HUES64 (cell line): ENCODE results near the gene ZBTB5.

ENCODE experiments used
- H3K27ac ChIP-seq: 2 replicates; pipeline ENCODE4 v1.7.0; 2013; ENCODE audit warnings: low read depth, low read length, inconsistent platforms
- H3K27me3 ChIP-seq: 2 replicates; pipeline ENCODE4 v1.6.1; 2013; ENCODE audit warnings: mild to moderate bottlenecking, low read length; ENCODE audit not compliant: insufficient read depth
- H3K36me3 ChIP-seq: 2 replicates; pipeline ENCODE4 v1.6.1; 2013; ENCODE audit warnings: mild to moderate bottlenecking, low read length; ENCODE audit not compliant: insufficient read depth
- H3K4me1 ChIP-seq: 2 replicates; pipeline ENCODE4 v1.6.1; 2013; ENCODE audit warnings: mild to moderate bottlenecking, low read length, moderate library complexity; ENCODE audit not compliant: insufficient read depth
- H3K4me3 ChIP-seq: 2 replicates; pipeline ENCODE4 v1.5.1; 2013; ENCODE audit warnings: mild to moderate bottlenecking, low read length, moderate library complexity
- H3K9ac ChIP-seq: 2 replicates; pipeline ENCODE4 v1.6.1; 2013; ENCODE audit warnings: mild to moderate bottlenecking, low read depth, low read length
- H3K9me3 ChIP-seq: 2 replicates; pipeline ENCODE4 v1.6.1; 2013; ENCODE audit warnings: low read depth, low read length; ENCODE audit not compliant: insufficient read depth
- WGBS: fragments of 150-250, 120-280 bp; methylation state at CpG from one replicate; pipeline ENCODE4 v1.1.7; 2013; ENCODE audit warnings: missing lambda C conversion rate; 5-methylcytosine and 5-hydroxymethylcytosine counted together

ZBTB5 gene

GRCh38 chr9:37412431-37413151, 52.7 kb downstream of the ZBTB5 start:
- WGBS, result 85% methylated on average over 17 of the region's 17 CpGs
- H3K4me3 ChIP-seq, result no peak overlapping the region
- no peaks in the 10 kb centered on the region for H3K9me3 ChIP-seq
- H3K9ac ChIP-seq, result no peak overlapping the region
- no peaks in the 10 kb centered on the region for H3K36me3 ChIP-seq
- peaks cover 16% of the 10 kb centered on the region for H3K4me1 ChIP-seq
- no peak overlapping the region for H3K27ac ChIP-seq
- no peaks in the 10 kb centered on the region for H3K27me3 ChIP-seq

- Histone ChIP-seq H3K27ac (no peak overlapping the region), H3K4me1 (peaks cover 12% of the 10 kb centered on the region)
- WGBS, result 87% methylated on average over 11 of the region's 13 CpGs
These were observed 54.1 kb downstream of the ZBTB5 start for GRCh38 chr9:37410969-37411785.

GRCh38 chr9:37410354-37410861, 54.8 kb downstream of the ZBTB5 start:
- Histone ChIP-seq H3K36me3 (no peaks in the 10 kb centered on the region), H3K4me3 (no peak overlapping the region), H3K27ac (no peak overlapping the region), H3K9me3 (no peaks in the 10 kb centered on the region), H3K9ac (no peak overlapping the region), H3K4me1 (peaks cover 5% of the 10 kb centered on the region; the same call in 1 of the 2 replicates), H3K27me3 (no peaks in the 10 kb centered on the region)
- WGBS, result 91% methylated on average over 9 of the region's 9 CpGs

More at GRCh38 chr9:37410969-37411785, 54.1 kb downstream of the ZBTB5 start:
- Histone ChIP-seq H3K9me3 (no peaks in the 10 kb centered on the region), H3K27me3 (no peaks in the 10 kb centered on the region), H3K36me3 (no peaks in the 10 kb centered on the region), H3K9ac (no peak overlapping the region), H3K4me3 (no peak overlapping the region)

DNA sequence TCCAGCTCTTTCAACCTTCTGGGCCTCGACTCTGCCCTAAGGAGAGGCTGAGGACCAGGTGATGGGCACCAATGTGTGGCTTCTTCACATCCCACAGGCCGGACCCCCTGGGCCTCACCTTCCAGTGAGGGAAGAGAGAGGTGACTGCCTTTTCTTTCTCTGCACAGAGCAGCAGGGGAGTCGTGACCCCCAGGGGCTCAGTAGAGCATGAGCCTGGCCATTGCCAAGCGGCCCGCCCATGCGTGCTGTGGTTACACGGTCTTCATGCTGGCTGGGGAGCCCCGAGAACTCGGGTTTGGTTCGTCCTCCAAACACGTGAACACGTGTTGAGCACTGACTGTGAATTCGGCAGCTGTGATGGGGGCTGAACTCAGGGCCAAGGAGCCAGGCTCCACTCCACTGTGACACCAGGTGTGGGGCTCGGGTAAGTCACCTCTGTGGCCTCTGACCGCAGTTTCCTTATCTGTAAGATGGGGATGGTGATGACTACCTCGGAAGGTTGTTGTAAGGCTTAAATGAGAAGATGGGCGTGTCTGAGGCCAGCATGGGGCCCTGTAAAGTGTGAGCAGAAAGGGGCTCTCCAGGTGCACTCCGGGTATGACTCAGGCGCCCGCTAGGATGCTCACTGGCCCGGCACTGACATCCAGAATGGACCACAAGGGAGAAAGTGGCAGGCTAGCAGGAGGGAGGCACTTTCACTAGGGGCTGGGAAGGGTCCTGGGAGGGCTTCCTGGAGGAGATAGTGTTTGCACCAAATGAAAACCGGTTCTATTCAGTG, 56.1 kb downstream of the ZBTB5 start:
- 85% methylated on average over 22 of the region's 22 CpGs for WGBS
- Histone ChIP-seq H3K4me3 (no peak overlapping the region), H3K9me3 (no peaks in the 10 kb centered on the region), H3K27me3 (no peaks in the 10 kb centered on the region), H3K9ac (no peak overlapping the region), H3K27ac (no peak overlapping the region), H3K4me1 (no peaks in the 10 kb centered on the region), H3K36me3 (no peaks in the 10 kb centered on the region)

- no peak overlapping the region for H3K9ac ChIP-seq
- no peak overlapping the region for H3K4me3 ChIP-seq
- no peaks in the 10 kb centered on the region for H3K36me3 ChIP-seq
- WGBS, result 83% methylated on average over 2 of the region's 2 CpGs
- no peaks in the 10 kb centered on the region for H3K9me3 ChIP-seq
- no peak overlapping the region for H3K27ac ChIP-seq
- no peaks in the 10 kb centered on the region for H3K4me1 ChIP-seq
- H3K27me3 ChIP-seq, result no peaks in the 10 kb centered on the region
These were observed 57.8 kb downstream of the ZBTB5 start for GRCh38 chr9:37407468-37407867.

GRCh38 chr9:37406603-37407401, 58.4 kb downstream of the ZBTB5 start:
- Histone ChIP-seq H3K9ac (no peak overlapping the region), H3K4me3 (no peak overlapping the region), H3K27ac (no peak overlapping the region), H3K27me3 (no peaks in the 10 kb centered on the region), H3K36me3 (no peaks in the 10 kb centered on the region), H3K4me1 (no peaks in the 10 kb centered on the region), H3K9me3 (no peaks in the 10 kb centered on the region)
- 97% methylated on average over 10 of the region's 11 CpGs for WGBS

DNA sequence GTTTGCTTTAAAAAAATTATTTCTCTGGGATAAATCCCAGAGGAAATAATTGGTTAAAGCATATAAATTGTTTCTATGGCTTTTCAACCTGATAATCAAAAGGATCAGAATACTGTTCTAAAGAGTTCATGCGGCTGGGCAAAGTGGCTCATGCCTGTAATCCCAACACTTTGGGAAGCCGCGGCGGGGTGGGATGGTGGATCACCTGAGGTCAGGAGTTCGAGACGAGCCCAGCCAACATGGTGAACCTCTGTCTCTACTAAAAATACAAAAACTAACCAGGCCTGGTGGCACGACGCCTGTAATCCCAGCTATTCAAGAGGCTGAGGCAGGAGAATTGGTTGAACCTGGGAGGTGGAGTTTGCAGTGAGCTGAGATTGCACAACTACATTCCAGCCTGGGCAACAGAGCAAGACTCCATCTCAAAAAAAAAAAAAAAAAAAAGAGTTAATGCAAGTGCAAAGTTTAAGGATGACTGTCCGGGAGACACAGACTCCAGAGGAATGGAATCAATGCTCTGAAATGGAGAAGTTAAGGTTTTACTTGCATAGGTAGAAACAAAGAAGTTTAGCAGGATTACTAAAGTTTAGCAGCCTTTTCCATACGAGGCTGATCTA, 59.4 kb downstream of the ZBTB5 start:
- H3K36me3 ChIP-seq, result no peaks in the 10 kb centered on the region
- H3K27me3 ChIP-seq, result no peaks in the 10 kb centered on the region
- H3K4me1 ChIP-seq, result no peaks in the 10 kb centered on the region
- H3K4me3 ChIP-seq, result no peak overlapping the region
- H3K9me3 ChIP-seq, result no peaks in the 10 kb centered on the region
- WGBS, result 97% methylated on average over 10 of the region's 10 CpGs
- H3K27ac ChIP-seq, result no peak overlapping the region
- no peak overlapping the region for H3K9ac ChIP-seq

DNA sequence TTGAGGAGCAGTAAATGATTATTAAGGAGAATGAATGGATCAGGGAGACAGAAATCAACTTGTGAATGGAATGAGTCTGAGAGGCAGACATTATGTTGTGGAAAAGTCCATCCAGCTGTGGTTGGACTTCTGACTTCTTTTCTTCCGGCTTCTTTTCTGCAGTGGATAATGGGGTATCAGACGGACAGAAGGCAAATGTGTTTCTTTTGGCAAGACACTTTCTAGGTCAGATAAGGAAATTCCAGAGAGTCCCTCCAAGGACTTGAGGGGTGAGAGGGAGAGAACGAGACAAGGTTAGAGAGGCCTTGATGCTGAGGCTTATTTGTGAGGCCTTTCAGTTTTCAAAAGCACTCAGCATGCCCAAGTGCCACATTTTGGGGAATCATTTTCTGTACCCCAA, 59.9 kb downstream of the ZBTB5 start:
- H3K27me3 ChIP-seq, result no peaks in the 10 kb centered on the region
- H3K36me3 ChIP-seq, result no peaks in the 10 kb centered on the region
- no peak overlapping the region for H3K9ac ChIP-seq
- no peaks in the 10 kb centered on the region for H3K9me3 ChIP-seq
- WGBS, result 90% methylated on average over 3 of the region's 3 CpGs
- no peak overlapping the region for H3K4me3 ChIP-seq
- no peaks in the 10 kb centered on the region for H3K4me1 ChIP-seq
- H3K27ac ChIP-seq, result no peak overlapping the region

DNA sequence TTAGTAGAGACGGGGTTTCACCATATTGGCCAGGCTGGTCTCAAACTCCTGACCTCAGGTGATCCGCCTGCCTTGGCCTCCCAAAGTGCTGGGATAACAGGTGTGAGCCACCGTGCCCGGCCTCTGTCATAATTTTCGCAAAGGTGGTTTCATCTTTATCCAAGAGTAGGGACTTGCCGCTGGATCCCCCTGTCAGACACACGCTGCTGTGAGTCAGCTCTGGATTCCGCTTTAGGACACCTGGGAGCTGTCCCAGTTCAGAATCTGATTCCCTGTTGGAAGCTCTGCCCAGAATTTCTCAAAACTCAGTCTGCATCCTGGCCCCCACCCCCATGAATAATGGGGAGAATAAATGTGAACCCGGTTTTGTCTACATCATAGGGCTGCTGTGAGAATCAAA, 60.7 kb downstream of the ZBTB5 start:
- H3K9me3 ChIP-seq, result no peaks in the 10 kb centered on the region
- no peaks in the 10 kb centered on the region for H3K36me3 ChIP-seq
- no peaks in the 10 kb centered on the region for H3K27me3 ChIP-seq
- WGBS, result 82% methylated on average over 9 of the region's 9 CpGs
- H3K4me1 ChIP-seq, result no peaks in the 10 kb centered on the region
- no peak overlapping the region for H3K4me3 ChIP-seq
- no peak overlapping the region for H3K27ac ChIP-seq
- no peak overlapping the region for H3K9ac ChIP-seq

DNA sequence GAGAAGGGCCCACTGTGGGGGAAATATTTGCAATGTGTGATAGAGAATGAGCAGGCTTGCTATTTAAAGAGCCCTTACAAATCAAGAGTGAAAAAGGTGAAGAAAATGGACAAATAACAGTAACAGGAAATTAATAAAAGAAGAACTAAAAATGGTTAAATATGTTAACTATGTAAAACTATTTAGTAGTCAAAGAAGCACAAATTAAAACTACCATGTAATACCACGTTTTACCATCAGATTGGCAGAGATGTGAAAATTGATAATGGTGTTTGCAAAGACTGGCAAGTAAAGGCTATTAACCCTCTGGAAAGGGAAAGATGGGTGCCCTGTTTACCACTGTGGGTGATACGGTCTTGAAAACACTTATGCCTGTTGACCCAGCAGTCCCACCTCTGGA, 65.9 kb downstream of the ZBTB5 start:
- Histone ChIP-seq H3K4me3 (no peak overlapping the region), H3K9me3 (no peaks in the 10 kb centered on the region), H3K9ac (no peak overlapping the region), H3K27me3 (no peaks in the 10 kb centered on the region), H3K36me3 (no peaks in the 10 kb centered on the region), H3K27ac (no peak overlapping the region), H3K4me1 (no peaks in the 10 kb centered on the region)
- 90% methylated on average over 2 of the region's 2 CpGs for WGBS
